K562 (cell line): ENCODE results near the gene MBD3. TPM values are rescaled to one million over a fixed set of nuclear protein-coding genes. Genes with fewer than 3 reads are reported as not detected.

Source experiments
- CBFA2T2 ChIP-seq: fragments of 450-650 bp; conservative IDR thresholded peaks from 2 replicates; pipeline ENCODE4 v1.6.1; 2017; ENCODE audit warnings: mild to moderate bottlenecking
- DPF2 ChIP-seq: fragments of 450-650 bp; IDR thresholded peaks from 2 replicates; pipeline ENCODE4 v1.6.1; 2016
- HDAC1 ChIP-seq, 2 experiments: fragments of 450-650 bp; IDR thresholded peaks; 2 replicates each; pipeline ENCODE4 v1.6.1; 2016 to 2017; ENCODE audit warnings: inconsistent platforms in 1 of 2, mild to moderate bottlenecking in 1 of 2, moderate library complexity in 1 of 2
- MEIS2 ChIP-seq: fragments of 450-650 bp; IDR thresholded peaks from 2 replicates; pipeline ENCODE4 v1.6.1; 2014; ENCODE audit warnings: mild to moderate bottlenecking; ENCODE audit not compliant: partially characterized antibody
- MXI1 ChIP-seq: IDR thresholded peaks from 2 replicates; pipeline ENCODE4 v1.6.1; 2011; ENCODE audit warnings: low read depth, mild to moderate bottlenecking, improper control_type of control experiment, low read length
- NCOA6 ChIP-seq: fragments of 450-650 bp; IDR thresholded peaks from 2 replicates; pipeline ENCODE4 v1.6.1; 2017; ENCODE audit warnings: mild to moderate bottlenecking
- SLC30A9 ChIP-seq: fragments of 250-450 bp; sonication (Bioruptor Pico); IDR thresholded peaks from 2 replicates; pipeline ENCODE4 v1.8.0; 2022; ENCODE audit warnings: mild to moderate bottlenecking, moderate library complexity
- ZNF57 ChIP-seq: fragments of 450-650 bp; formaldehyde crosslinking; IDR thresholded peaks from 2 replicates; pipeline ENCODE4 v1.4.0; 2020; ENCODE audit warnings: mild to moderate bottlenecking, moderate library complexity
- polyA plus RNA-seq, 8 experiments: library from polyadenylated mRNA; depleted of rRNA in 4 of 8; stranded (reverse) in 5 of 8; unstranded in 3 of 8; fragments of >200 nt; fragmentation: Nextera tagmentation in 2 of 8; fragmentation: Illumina TruSeq in 1 of 8; extraction: Ambion mirVana in 2 of 8; extraction: Trizol in 1 of 8; gene quantifications; 2 replicates each; pipeline versions ENCODE4 v1.2.1 to v1.2.3, GENCODE V29; 2011 to 2014; ENCODE audit warnings: inconsistent platforms in 1 of 8, missing spikeins in 1 of 8
- total RNA-seq, 7 experiments: library from RNA; depleted of rRNA in 6 of 7; stranded (reverse); fragments of >200 nt in 6 of 7; fragmentation: Illumina TruSeq in 2 of 7; extraction: Trizol in 2 of 7; gene quantifications; 2 replicates each; pipeline versions ENCODE4 v1.2.1 to v1.2.3, GENCODE V29; 2011 to 2021; ENCODE audit warnings: low replicate concordance in 1 of 7
- TF ChIP-seq, protein P1 (sequence below): fragments of 450-650 bp; IDR thresholded peaks from 2 replicates; pipeline ENCODE4 v1.6.1; 2016; ENCODE audit warnings: low read depth
- TF ChIP-seq, protein P2 (sequence below): fragments of 450-650 bp; IDR thresholded peaks from 2 replicates; pipeline ENCODE4 v1.6.1; 2016
- TF ChIP-seq, protein P3 (sequence below): fragments of 250-450 bp; sonication (Bioruptor Pico); IDR thresholded peaks from 2 replicates; pipeline ENCODE4 v1.4.0; 2020; ENCODE audit warnings: mild to moderate bottlenecking, moderate library complexity, borderline replicate concordance

MBD3 gene
- total and polyA plus RNA-seq, 9 of the 15 experiments (the other 6 are each of a cell fraction or from before 2014, with no cell fraction given), result 0.24 to 137 (median 30.9) TPM

DNA sequence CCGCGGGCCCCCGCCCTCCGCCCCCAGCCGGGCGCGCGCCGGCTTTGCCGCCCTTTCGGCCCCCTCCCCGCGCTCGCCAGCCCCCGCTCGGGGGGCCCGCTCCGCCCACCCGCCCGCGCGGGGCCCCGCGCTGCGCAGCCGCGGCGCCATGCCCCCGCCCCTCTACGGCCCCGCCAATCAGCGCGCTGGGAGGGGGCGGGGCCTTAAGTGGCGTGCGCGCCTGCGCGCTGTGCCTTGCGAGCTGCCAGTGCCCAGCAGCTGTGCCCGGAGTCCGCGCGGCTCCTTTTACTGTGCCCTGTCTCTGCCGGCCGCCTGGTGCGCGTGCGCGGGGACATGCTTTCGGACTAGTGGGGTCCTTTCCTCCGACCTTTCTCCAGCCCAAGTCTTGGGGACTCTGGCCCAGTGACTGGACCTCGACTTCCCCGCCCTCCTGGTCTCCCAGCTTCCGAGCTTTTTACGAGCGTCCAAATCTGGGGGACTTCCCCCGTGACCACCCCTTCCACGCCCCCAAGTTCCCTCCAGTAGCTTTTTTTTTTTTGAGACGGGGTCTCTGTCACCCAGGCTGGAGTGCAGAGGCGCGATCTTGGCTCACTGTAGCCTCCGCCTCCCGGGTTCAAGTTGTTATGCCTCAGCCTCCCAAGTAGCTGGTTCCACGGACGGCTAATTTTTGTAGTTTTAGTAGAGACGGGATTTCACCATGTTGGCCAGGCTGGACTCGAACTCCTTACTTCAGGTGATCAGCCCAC is at the start of gene MBD3 (continued):
- TF ChIP-seq, protein P1, sequence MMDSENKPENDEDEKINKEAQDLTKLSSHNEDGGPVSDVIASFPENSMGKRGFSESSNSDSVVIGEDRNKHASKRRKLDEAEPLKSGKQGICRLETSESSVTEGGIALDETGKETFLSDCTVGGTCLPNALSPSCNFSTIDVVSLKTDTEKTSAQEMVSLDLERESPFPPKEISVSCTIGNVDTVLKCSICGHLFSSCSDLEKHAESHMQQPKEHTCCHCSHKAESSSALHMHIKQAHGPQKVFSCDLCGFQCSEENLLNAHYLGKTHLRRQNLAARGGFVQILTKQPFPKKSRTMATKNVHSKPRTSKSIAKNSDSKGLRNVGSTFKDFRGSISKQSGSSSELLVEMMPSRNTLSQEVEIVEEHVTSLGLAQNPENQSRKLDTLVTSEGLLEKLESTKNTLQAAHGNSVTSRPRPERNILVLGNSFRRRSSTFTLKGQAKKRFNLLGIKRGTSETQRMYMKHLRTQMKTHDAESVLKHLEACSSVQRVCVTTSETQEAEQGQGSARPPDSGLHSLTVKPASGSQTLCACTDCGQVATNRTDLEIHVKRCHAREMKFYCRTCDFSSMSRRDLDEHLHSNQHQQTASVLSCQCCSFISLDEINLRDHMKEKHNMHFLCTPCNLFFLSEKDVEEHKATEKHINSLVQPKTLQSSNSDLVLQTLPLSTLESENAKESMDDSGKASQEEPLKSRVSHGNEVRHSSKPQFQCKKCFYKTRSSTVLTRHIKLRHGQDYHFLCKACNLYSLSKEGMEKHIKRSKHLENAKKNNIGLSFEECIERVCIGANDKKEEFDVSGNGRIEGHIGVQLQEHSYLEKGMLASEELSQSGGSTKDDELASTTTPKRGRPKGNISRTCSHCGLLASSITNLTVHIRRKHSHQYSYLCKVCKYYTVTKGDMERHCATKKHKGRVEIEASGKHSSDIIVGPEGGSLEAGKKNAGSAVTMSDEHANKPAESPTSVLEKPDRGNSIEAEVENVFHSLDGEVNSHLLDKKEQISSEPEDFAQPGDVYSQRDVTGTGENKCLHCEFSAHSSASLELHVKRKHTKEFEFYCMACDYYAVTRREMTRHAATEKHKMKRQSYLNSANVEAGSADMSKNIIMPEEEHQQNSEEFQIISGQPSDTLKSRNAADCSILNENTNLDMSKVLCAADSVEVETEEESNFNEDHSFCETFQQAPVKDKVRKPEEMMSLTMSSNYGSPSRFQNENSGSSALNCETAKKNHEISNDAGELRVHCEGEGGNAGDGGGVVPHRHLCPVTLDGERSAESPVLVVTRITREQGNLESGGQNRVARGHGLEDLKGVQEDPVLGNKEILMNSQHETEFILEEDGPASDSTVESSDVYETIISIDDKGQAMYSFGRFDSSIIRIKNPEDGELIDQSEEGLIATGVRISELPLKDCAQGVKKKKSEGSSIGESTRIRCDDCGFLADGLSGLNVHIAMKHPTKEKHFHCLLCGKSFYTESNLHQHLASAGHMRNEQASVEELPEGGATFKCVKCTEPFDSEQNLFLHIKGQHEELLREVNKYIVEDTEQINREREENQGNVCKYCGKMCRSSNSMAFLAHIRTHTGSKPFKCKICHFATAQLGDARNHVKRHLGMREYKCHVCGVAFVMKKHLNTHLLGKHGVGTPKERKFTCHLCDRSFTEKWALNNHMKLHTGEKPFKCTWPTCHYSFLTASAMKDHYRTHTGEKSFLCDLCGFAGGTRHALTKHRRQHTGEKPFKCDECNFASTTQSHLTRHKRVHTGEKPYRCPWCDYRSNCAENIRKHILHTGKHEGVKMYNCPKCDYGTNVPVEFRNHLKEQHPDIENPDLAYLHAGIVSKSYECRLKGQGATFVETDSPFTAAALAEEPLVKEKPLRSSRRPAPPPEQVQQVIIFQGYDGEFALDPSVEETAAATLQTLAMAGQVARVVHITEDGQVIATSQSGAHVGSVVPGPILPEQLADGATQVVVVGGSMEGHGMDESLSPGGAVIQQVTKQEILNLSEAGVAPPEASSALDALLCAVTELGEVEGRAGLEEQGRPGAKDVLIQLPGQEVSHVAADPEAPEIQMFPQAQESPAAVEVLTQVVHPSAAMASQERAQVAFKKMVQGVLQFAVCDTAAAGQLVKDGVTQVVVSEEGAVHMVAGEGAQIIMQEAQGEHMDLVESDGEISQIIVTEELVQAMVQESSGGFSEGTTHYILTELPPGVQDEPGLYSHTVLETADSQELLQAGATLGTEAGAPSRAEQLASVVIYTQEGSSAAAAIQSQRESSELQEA, result no peak
- TF ChIP-seq NCOA6, result no peak
- TF ChIP-seq MXI1, result no peak
- no peak for TF ChIP-seq ZNF57 (CRISPR knock-in tag)
- TF ChIP-seq DPF2, result no peak
- TF ChIP-seq SLC30A9 (CRISPR knock-in tag), result no peak
- TF ChIP-seq, protein P2, sequence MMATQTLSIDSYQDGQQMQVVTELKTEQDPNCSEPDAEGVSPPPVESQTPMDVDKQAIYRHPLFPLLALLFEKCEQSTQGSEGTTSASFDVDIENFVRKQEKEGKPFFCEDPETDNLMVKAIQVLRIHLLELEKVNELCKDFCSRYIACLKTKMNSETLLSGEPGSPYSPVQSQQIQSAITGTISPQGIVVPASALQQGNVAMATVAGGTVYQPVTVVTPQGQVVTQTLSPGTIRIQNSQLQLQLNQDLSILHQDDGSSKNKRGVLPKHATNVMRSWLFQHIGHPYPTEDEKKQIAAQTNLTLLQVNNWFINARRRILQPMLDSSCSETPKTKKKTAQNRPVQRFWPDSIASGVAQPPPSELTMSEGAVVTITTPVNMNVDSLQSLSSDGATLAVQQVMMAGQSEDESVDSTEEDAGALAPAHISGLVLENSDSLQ, result peak; percentile 81
- no peak for TF ChIP-seq CBFA2T2
- TF ChIP-seq, protein P3, sequence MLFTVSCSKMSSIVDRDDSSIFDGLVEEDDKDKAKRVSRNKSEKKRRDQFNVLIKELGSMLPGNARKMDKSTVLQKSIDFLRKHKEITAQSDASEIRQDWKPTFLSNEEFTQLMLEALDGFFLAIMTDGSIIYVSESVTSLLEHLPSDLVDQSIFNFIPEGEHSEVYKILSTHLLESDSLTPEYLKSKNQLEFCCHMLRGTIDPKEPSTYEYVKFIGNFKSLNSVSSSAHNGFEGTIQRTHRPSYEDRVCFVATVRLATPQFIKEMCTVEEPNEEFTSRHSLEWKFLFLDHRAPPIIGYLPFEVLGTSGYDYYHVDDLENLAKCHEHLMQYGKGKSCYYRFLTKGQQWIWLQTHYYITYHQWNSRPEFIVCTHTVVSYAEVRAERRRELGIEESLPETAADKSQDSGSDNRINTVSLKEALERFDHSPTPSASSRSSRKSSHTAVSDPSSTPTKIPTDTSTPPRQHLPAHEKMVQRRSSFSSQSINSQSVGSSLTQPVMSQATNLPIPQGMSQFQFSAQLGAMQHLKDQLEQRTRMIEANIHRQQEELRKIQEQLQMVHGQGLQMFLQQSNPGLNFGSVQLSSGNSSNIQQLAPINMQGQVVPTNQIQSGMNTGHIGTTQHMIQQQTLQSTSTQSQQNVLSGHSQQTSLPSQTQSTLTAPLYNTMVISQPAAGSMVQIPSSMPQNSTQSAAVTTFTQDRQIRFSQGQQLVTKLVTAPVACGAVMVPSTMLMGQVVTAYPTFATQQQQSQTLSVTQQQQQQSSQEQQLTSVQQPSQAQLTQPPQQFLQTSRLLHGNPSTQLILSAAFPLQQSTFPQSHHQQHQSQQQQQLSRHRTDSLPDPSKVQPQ (CRISPR knock-in tag), result no peak
- TF ChIP-seq MEIS2, result peak; percentile 71
- TF ChIP-seq HDAC1 (IDR thresholded peaks at IDR 0.05), result no peak; a peak in 1 of 4 replicates
